ENCODE measurements around the gene SPEF2.

GRCh38 chr5:35826056-35826455 lies 208.4 kb downstream of the SPEF2 start:
- TF ChIP-seq CTCF (IDR thresholded peaks at IDR 0.05; ENCODE audit: insufficient read depth, low read length), result no peak
- TF ChIP-seq POLR2AphosphoS5 (IDR thresholded peaks at IDR 0.05; ENCODE audit: low read depth), result no peak
- no peak for TF ChIP-seq REST (IDR thresholded peaks at IDR 0.05; ENCODE audit: insufficient replicate concordance, low read depth)

Data from HL-60 (cell line).